ENCODE data around the gene PPP1R14C.

GRCh38 chr6:150280703-150281102, 137.9 kb downstream of the PPP1R14C start:
- no peak for TF ChIP-seq POLR2A (IDR thresholded peaks at IDR 0.05)
- TF ChIP-seq CTCF (IDR thresholded peaks at IDR 0.05): no peak

Data from uterus (tissue), 2 donors.